ENCODE results near the gene SV2C. TPM values are rescaled to one million over a fixed set of nuclear protein-coding genes. Genes with fewer than 3 reads are reported as not detected.
A peak's percentile ranks its signal among the peaks of the same experiment; 100 is the strongest.
"Not testable (repeated sequence)": the region's sequence is repeated elsewhere in the genome, so short reads cannot be mapped to it uniquely, and the experiment has no call there.

Gene SV2C
- total RNA-seq, 1 donor from 2014 or later: not detected

DNA sequence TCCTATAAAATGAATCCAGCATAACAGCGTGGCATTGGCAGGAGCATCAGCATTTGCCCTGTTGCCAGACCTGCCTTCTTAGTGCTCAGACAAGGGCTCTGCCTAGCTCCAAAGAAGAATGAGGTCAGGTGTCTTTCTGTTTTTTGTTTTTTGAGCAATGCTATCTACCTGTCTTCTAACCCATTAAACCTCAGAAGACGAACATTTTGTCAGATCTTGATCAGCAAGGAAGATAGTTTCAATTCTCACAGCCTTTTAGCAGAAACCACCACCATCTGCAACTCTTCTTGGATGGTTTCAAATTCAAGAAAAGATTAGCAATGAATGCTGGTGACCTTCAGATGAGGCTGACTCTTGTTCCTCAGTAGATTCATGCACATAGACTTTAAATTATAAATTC is 216.4 kb downstream of the SV2C start:
- no peak for ATAC-seq (ENCODE audit: low read depth)
- H3K4me3 Mint-ChIP-seq: no peak overlapping the region
- ChIA-PET POLR2A (no interaction called here), CTCF (interaction anchor here (1.7 kb wide), 1 partner anchor 9 kb away, joined by 3 read pairs; no protein-coding TSS in a partner anchor)
- no peaks in the 10 kb centered on the region for H3K9me3 Mint-ChIP-seq
- H3K4me1 Mint-ChIP-seq: no peaks in the 10 kb centered on the region
- no peak overlapping the region for H3K27ac Mint-ChIP-seq
- TF ChIP-seq, protein P1, sequence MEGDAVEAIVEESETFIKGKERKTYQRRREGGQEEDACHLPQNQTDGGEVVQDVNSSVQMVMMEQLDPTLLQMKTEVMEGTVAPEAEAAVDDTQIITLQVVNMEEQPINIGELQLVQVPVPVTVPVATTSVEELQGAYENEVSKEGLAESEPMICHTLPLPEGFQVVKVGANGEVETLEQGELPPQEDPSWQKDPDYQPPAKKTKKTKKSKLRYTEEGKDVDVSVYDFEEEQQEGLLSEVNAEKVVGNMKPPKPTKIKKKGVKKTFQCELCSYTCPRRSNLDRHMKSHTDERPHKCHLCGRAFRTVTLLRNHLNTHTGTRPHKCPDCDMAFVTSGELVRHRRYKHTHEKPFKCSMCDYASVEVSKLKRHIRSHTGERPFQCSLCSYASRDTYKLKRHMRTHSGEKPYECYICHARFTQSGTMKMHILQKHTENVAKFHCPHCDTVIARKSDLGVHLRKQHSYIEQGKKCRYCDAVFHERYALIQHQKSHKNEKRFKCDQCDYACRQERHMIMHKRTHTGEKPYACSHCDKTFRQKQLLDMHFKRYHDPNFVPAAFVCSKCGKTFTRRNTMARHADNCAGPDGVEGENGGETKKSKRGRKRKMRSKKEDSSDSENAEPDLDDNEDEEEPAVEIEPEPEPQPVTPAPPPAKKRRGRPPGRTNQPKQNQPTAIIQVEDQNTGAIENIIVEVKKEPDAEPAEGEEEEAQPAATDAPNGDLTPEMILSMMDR (IDR thresholded peaks at IDR 0.05): no peak
- DNase-seq: no peak
- H3K36me3 Mint-ChIP-seq (ENCODE audit: low read depth): no peaks in the 10 kb centered on the region
- intact Hi-C loops (cut with micrococcal nuclease): no loop called here
- H3K27me3 Mint-ChIP-seq: peaks cover 10% of the 10 kb centered on the region

DNA sequence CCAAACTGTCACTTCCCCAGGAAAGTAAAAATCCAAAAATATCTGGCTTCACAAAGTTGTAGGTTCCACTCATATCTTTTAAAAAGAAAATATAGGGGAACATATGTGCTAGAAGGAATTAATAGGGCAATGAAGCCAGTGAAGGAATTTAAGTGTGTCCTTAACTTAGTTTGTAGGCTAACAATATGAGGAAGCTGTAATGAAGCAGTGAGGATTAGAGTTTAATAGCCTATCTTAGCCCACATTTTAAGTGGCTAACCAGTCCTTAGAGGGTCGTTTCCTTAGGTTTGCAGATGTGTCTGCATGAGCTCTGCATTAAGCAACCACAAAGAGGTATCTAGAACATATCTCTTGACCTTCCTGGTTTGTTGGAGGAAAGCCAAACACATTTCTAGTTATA is 218.7 kb downstream of the SV2C start:
- H3K27ac Mint-ChIP-seq; POLR2A ChIA-PET; H3K27me3 Mint-ChIP-seq; ATAC-seq (ENCODE audit: low read depth); intact Hi-C loops (cut with micrococcal nuclease); H3K9me3 Mint-ChIP-seq; H3K4me1 Mint-ChIP-seq; H3K36me3 Mint-ChIP-seq (ENCODE audit: low read depth); H3K4me3 Mint-ChIP-seq; CTCF ChIA-PET; DNase-seq: not testable (repeated sequence)

DNA sequence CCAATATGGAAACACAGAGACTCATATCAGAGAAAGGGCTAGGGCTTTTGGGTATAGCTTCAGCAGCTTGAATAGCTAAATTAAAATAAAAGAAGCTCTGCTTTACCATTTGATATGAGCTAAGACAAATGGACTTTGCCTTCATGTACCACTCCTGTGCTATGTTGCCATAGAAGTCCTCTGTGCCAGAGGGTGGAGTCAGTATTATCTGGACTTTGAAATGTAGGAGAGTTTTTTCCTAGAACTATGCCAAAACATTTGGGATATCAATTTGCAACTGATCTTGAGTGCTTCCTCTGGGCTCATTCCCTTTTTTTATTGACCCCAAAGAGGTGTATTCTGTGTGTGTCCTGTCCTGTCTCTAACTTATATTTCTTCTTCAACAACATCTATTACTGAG is 219.5 kb downstream of the SV2C start:
- H3K4me1 Mint-ChIP-seq; CTCF ChIA-PET; H3K9me3 Mint-ChIP-seq; ATAC-seq (ENCODE audit: low read depth); H3K27ac Mint-ChIP-seq; DNase-seq; H3K4me3 Mint-ChIP-seq; intact Hi-C loops (cut with micrococcal nuclease); POLR2A ChIA-PET; H3K36me3 Mint-ChIP-seq (ENCODE audit: low read depth): not testable (repeated sequence)
- peaks cover 10% of the 10 kb centered on the region for H3K27me3 Mint-ChIP-seq

DNA sequence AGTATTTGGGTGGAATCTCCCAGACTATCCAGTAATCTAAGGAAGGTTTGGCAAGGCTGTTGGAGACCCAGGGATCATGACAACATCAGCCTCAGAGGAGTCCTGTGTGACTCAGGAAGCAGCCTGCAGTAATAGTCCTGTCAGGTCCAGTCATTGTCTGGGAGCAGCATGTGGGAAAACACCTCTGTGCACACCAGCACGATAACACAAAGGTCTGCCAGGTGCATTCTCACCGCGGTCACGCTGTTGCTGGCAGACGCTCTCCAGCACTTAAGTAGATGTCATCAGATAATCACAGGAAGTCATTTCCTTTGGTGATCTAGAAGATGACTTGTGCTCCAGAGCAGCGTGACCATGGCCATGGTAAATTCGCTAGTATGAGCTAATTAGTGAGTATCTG is 220.7 kb downstream of the SV2C start:
- H3K36me3 Mint-ChIP-seq (ENCODE audit: low read depth): no peaks in the 10 kb centered on the region
- no peaks in the 10 kb centered on the region for H3K4me1 Mint-ChIP-seq
- H3K9me3 Mint-ChIP-seq: no peaks in the 10 kb centered on the region
- ATAC-seq (ENCODE audit: low read depth) (peak; percentile 61), DNase-seq (no peak)
- intact Hi-C loops (cut with micrococcal nuclease): no loop called here
- POLR2A ChIA-PET: no interaction called here
- TF ChIP-seq, protein P1 (IDR thresholded peaks at IDR 0.05): no peak
- no peak overlapping the region for H3K27ac Mint-ChIP-seq
- H3K27me3 Mint-ChIP-seq: peaks cover 13% of the 10 kb centered on the region
- CTCF ChIA-PET: no interaction called here
- H3K4me3 Mint-ChIP-seq: no peak overlapping the region

DNA sequence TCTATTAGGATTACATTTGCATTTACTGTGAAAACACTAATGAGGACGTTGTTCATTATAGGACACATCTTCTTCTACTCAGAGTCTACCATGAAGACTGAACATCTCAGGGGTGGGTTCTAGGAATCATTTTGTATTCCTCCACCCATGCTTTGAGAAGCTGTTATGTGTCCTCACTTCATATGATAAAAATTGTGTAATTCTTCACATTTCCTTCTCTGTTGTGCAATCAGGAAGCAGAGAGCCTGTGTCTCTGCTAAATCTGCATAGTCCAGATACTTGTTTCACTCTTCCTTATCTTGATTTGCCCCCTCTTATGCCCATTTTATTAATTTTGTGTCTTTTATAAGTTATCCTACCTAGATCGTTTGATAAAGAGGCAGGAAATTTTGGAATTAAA is 222.1 kb downstream of the SV2C start:
- ChIA-PET POLR2A (no interaction called here), CTCF (no interaction called here)
- intact Hi-C loops (cut with micrococcal nuclease): no loop called here

DNA sequence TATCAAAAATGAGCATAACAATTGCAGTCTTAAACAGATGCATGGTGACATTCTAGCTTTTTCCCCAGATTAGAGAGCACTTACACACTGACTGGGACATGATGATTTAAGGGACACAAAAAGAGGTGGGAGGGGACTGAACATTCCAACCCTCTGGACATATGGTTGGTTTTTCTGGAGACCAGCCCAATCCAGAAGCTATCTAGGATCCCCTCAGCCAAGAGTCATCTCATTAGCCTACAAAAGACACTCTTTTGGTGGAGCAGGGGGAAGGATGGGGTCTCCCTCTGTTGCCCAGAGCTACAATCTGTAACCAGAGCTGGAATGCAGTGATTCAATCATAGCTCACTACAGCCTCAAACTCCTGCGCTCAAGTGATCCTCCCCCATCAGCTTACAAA is 222.6 kb downstream of the SV2C start:
- DNase-seq (no peak), ATAC-seq (ENCODE audit: low read depth) (no peak)
- Mint-ChIP-seq H3K4me1 (no peaks in the 10 kb centered on the region), H3K27me3 (peaks cover 20% of the 10 kb centered on the region), H3K27ac (no peak overlapping the region), H3K36me3 (ENCODE audit: low read depth) (no peaks in the 10 kb centered on the region), H3K4me3 (no peak overlapping the region), H3K9me3 (no peaks in the 10 kb centered on the region)
- intact Hi-C loops (cut with micrococcal nuclease): no loop called here
- ChIA-PET CTCF (no interaction called here), POLR2A (no interaction called here)
- TF ChIP-seq, protein P1 (IDR thresholded peaks at IDR 0.05): no peak

More for the DNA sequence above, 222.1 kb downstream of the SV2C start:
- Mint-ChIP-seq H3K9me3 (no peaks in the 10 kb centered on the region), H3K4me1 (no peaks in the 10 kb centered on the region), H3K36me3 (ENCODE audit: low read depth) (no peaks in the 10 kb centered on the region), H3K27me3 (peaks cover 21% of the 10 kb centered on the region), H3K4me3 (no peak overlapping the region), H3K27ac (no peak overlapping the region)
- TF ChIP-seq, protein P1 (IDR thresholded peaks at IDR 0.05): no peak
- ATAC-seq (ENCODE audit: low read depth) (no peak), DNase-seq (no peak)

Measured in activated B cell treated with CpG ODN at 0.5 μM for 24 hours (primary cell).